Measurements from ENCODE around the gene DPH7.
"Not testable (repeated sequence)": the region's sequence is repeated elsewhere in the genome, so short reads cannot be mapped to it uniquely, and the experiment has no call there.

Gene DPH7

DNA sequence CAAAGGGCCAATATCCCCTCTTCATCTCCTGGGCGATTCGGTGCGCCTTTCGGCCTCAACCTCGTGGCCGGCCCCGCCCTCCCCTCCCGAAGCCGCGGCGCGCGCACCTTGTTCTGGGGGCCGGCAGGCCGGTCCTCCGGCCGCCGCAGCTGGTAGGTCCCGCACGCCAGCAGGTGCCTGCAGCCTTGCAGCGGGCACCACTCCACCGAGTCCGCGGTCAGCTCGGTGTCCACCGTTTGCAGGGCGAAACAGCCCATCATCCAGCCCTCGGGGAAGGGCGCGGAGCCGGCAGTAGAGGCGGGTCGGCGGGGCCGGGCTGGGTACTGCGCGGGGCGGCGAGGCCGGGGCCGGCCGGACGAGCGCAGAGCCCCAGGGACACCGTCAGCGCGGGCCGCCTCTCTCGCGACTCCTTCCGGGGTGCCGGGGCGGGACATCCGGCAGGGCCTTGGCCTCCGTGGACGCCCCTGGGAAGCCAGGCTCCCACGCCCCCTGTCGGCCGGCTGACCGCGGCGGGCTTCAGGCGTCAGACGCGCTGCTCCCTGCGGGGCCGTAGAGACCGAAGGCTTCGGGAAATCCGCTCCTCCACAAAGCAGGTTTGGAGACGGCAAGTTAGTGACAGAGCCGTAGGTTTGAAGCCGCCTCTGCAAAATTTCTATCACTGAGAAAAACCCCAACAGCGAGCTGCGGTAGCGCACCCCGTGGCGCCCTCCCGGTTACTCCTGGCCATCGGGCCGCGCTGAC, at the start of gene DPH7:
DPH7 (minus strand) TSS at position 408 of the 741 bp plus-strand sequence; CDS start at position 260, 148 bp downstream.
- Histone ChIP-seq H3K27ac (ENCODE audit: low read depth, low read length) (peak within 1 kb of the TSS; percentile 89), H3K27me3 (ENCODE audit: control insufficient read depth, insufficient read depth, low read length) (no peaks in the 10 kb centered on the region), H3K9ac (ENCODE audit: low read depth, low read length) (peak within 1 kb of the TSS; percentile 83), H3K4me3 (ENCODE audit: low read depth, low read length) (peak within 1 kb of the TSS; percentile 95), H3K9me3 (ENCODE audit: control insufficient read depth, insufficient read depth, low read length) (no peaks in the 10 kb centered on the region), H3K36me3 (ENCODE audit: control insufficient read depth, insufficient read depth, low read length) (peaks cover 63% of the 10 kb centered on the region), H3K4me1 (ENCODE audit: control insufficient read depth, insufficient read depth, low read length) (peaks cover 17% of the 10 kb centered on the region)

DNA sequence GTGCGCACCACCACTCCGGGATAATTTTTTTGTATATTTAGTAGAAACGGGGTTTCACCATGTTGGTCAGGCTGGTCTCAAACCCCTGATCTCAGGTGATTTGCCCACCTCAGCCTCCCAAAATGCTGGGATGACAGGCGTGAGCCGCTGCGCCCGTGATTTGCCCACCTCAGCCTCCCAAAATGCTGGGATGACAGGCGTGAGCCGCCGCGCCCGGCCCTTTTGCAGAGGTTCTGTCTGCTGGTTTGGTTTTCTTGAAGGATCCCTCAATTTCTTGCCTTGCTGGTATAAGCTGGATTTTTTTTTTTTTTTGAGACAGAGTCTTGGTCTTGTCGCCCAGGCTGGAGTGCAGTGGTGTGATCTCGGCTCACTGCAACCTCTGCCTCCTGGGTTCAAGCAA, 48.7 kb upstream of the DPH7 start:
- not testable (repeated sequence) for H3K27ac ChIP-seq (ENCODE audit: low read depth, low read length); H3K4me1 ChIP-seq (ENCODE audit: control insufficient read depth, insufficient read depth, low read length); H3K9ac ChIP-seq (ENCODE audit: low read depth, low read length); H3K4me3 ChIP-seq (ENCODE audit: low read depth, low read length); H3K36me3 ChIP-seq (ENCODE audit: control insufficient read depth, insufficient read depth, low read length); H3K9me3 ChIP-seq (ENCODE audit: control insufficient read depth, insufficient read depth, low read length); H3K27me3 ChIP-seq (ENCODE audit: control insufficient read depth, insufficient read depth, low read length)

- Histone ChIP-seq H3K36me3 (ENCODE audit: control insufficient read depth, insufficient read depth, low read length) (no peaks in the 10 kb centered on the region), H3K27ac (ENCODE audit: low read depth, low read length) (no peak overlapping the region), H3K9me3 (ENCODE audit: control insufficient read depth, insufficient read depth, low read length) (no peaks in the 10 kb centered on the region), H3K9ac (ENCODE audit: low read depth, low read length) (no peak overlapping the region), H3K27me3 (ENCODE audit: control insufficient read depth, insufficient read depth, low read length) (no peaks in the 10 kb centered on the region), H3K4me1 (ENCODE audit: control insufficient read depth, insufficient read depth, low read length) (no peaks in the 10 kb centered on the region), H3K4me3 (ENCODE audit: low read depth, low read length) (no peak overlapping the region)
Observed at GRCh38 chr9:137626464-137626863, 47.7 kb upstream of the DPH7 start.

GRCh38 chr9:137622211-137622610, 43.5 kb upstream of the DPH7 start:
- H3K4me3 ChIP-seq (ENCODE audit: low read depth, low read length); H3K9ac ChIP-seq (ENCODE audit: low read depth, low read length); H3K27ac ChIP-seq (ENCODE audit: low read depth, low read length); H3K27me3 ChIP-seq (ENCODE audit: control insufficient read depth, insufficient read depth, low read length); H3K9me3 ChIP-seq (ENCODE audit: control insufficient read depth, insufficient read depth, low read length); H3K36me3 ChIP-seq (ENCODE audit: control insufficient read depth, insufficient read depth, low read length): not testable (repeated sequence)
- H3K4me1 ChIP-seq (ENCODE audit: control insufficient read depth, insufficient read depth, low read length), result peaks cover 16% of the 10 kb centered on the region; the same call in 1 of the 2 replicates

- Histone ChIP-seq H3K27ac (ENCODE audit: low read depth, low read length) (no peak overlapping the region), H3K27me3 (ENCODE audit: control insufficient read depth, insufficient read depth, low read length) (no peaks in the 10 kb centered on the region), H3K9me3 (ENCODE audit: control insufficient read depth, insufficient read depth, low read length) (no peaks in the 10 kb centered on the region), H3K4me3 (ENCODE audit: low read depth, low read length) (0 out of 2 replicates have a peak overlapping the region, but pooled peaks have one; percentile 18), H3K4me1 (ENCODE audit: control insufficient read depth, insufficient read depth, low read length) (peaks cover 16% of the 10 kb centered on the region; the same call in 1 of the 2 replicates), H3K36me3 (ENCODE audit: control insufficient read depth, insufficient read depth, low read length) (peaks cover 16% of the 10 kb centered on the region), H3K9ac (ENCODE audit: low read depth, low read length) (no peak overlapping the region)
Observed at GRCh38 chr9:137621131-137621757, 42.5 kb upstream of the DPH7 start.

GRCh38 chr9:137620581-137620980, 41.9 kb upstream of the DPH7 start:
- peak overlapping the region; percentile 88; the same call in 1 of the 2 replicates for H3K4me3 ChIP-seq (ENCODE audit: low read depth, low read length)
- H3K4me1 ChIP-seq (ENCODE audit: control insufficient read depth, insufficient read depth, low read length), result peaks cover 16% of the 10 kb centered on the region; the same call in 1 of the 2 replicates
- peaks cover 22% of the 10 kb centered on the region for H3K36me3 ChIP-seq (ENCODE audit: control insufficient read depth, insufficient read depth, low read length)

DNA sequence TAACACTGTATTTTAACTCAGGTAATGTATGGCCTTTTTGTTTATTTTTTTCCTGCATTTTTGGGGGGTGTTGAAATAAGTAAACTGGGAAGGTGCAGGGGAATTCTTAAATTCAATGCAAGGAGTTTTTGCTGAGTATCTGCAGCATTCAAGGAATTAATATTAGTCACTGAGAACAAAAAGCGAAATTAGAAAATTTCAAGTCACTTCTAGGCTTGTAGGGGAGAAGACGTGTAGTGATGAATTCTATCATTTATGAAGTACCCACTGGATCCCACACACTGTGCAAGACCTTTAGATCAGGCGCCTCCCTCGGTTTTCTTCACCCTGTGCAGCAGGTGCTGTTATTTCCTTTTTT, 41.3 kb upstream of the DPH7 start:
- H3K27me3 ChIP-seq (ENCODE audit: control insufficient read depth, insufficient read depth, low read length), result no peaks in the 10 kb centered on the region
- H3K9me3 ChIP-seq (ENCODE audit: control insufficient read depth, insufficient read depth, low read length), result no peaks in the 10 kb centered on the region
- H3K4me3 ChIP-seq (ENCODE audit: low read depth, low read length), result peak overlapping the region; percentile 88
- H3K9ac ChIP-seq (ENCODE audit: low read depth, low read length), result peak overlapping the region; percentile 80
- H3K27ac ChIP-seq (ENCODE audit: low read depth, low read length), result no peak overlapping the region
- H3K4me1 ChIP-seq (ENCODE audit: control insufficient read depth, insufficient read depth, low read length), result peaks cover 16% of the 10 kb centered on the region; the same call in 1 of the 2 replicates
- peaks cover 27% of the 10 kb centered on the region for H3K36me3 ChIP-seq (ENCODE audit: control insufficient read depth, insufficient read depth, low read length)

More at GRCh38 chr9:137620581-137620980, 41.9 kb upstream of the DPH7 start:
- Histone ChIP-seq H3K9ac (ENCODE audit: low read depth, low read length) (no peak overlapping the region), H3K27me3 (ENCODE audit: control insufficient read depth, insufficient read depth, low read length) (no peaks in the 10 kb centered on the region), H3K27ac (ENCODE audit: low read depth, low read length) (no peak overlapping the region), H3K9me3 (ENCODE audit: control insufficient read depth, insufficient read depth, low read length) (no peaks in the 10 kb centered on the region)

DNA sequence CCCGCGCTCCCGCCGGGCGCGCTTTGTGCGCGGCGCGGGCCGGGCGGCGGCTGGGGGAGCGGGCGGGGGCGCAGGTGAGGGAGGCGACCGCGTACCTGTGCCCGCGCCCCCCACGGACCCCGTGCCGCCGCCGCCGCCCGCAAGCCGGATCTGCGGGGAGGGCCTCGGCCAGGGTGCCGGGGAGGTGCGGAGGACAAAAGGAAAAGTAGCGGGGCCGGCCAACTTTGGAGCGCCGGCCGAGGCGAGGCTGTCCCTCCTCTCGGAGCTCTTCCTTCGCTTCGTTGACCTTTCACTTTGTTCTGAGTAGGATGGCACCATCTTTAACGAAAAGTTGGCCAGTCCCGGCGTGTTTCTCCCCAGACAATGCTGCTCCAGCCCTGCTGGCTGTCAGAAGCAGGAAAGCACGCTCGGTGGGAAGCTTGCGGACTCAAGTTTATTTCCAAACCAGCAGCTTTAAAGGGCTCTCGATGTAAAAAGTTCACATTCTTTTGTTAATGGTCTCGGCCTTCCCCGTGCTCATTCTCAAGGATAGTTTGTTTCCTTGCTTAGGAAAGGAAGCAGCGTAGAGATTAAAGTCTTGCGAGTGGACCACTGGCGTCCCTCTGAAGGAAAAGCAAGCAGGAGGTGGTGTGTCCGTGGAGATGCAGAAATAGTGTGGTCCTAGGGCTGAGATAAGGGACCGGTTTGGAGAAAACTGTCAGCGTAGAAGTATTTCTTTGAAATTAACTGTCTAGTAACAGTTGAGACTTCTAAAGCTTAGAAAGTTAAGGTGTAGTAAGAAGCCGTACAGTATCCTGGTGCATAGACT, 40.7 kb upstream of the DPH7 start:
- Histone ChIP-seq H3K27me3 (ENCODE audit: control insufficient read depth, insufficient read depth, low read length) (no peaks in the 10 kb centered on the region), H3K9ac (ENCODE audit: low read depth, low read length) (peak overlapping the region; percentile 80), H3K4me3 (ENCODE audit: low read depth, low read length) (peak overlapping the region; percentile 88), H3K4me1 (ENCODE audit: control insufficient read depth, insufficient read depth, low read length) (peaks cover 16% of the 10 kb centered on the region; the same call in 1 of the 2 replicates), H3K9me3 (ENCODE audit: control insufficient read depth, insufficient read depth, low read length) (no peaks in the 10 kb centered on the region), H3K27ac (ENCODE audit: low read depth, low read length) (peak overlapping the region; percentile 93), H3K36me3 (ENCODE audit: control insufficient read depth, insufficient read depth, low read length) (peaks cover 33% of the 10 kb centered on the region)

DNA sequence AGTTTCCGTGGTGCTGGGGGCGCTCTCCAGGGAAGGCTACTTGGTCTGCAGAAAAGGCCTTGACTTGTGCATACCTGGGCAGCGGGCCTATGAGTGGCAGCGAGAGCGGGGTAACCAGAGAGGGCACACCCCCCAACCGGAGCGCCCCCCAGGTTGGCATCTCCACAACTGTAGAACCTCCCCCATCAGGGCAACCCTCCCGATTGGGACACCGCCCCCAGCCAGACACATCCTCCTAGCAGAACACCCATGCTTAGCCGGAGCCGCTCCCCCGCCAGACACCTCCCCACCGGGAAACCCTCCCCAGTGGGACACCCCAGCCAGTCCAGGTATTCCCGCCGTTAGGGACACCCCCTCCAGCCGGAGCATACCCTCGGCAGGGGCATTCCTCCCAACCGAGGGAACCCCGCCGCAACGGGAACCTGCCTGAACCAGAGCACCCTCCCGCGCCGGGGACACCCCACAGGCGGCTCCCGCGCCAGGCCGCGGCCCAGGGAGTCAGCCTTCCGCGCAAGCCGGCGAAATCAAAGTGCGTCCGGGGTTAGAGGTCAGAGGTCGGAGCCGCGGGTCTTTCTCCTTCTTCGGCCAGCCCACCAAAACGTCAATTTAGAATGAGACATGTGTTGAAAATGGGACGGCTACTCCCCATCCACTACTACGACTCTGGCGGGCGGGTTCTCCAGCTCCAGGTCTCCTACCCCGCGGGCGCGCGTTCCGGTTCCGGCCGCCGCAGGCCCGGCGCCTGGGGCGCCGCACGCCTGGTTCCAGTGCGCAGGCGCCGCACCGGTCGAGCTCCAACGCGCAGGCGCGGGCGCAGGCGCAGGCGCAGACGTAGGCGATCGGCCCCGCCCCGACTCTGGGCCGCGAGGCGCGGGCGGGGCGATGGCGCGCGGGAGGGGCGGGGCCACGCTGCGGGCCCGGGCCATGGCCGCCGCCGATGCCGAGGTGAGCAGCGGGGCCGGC, 39.7 kb upstream of the DPH7 start, which contains the start of gene EHMT1:
EHMT1 (plus strand) TSS at position 901 of the 963 bp plus-strand sequence; CDS start at position 925, 24 bp downstream.
- peaks cover 42% of the 10 kb centered on the region for H3K36me3 ChIP-seq (ENCODE audit: control insufficient read depth, insufficient read depth, low read length)
- H3K4me1 ChIP-seq (ENCODE audit: control insufficient read depth, insufficient read depth, low read length), result peaks cover 16% of the 10 kb centered on the region; the same call in 1 of the 2 replicates
- peak within 1 kb of the TSS; percentile 84 for H3K9ac ChIP-seq (ENCODE audit: low read depth, low read length)
- H3K27ac ChIP-seq (ENCODE audit: low read depth, low read length), result peak within 1 kb of the TSS; percentile 93
- H3K27me3 ChIP-seq (ENCODE audit: control insufficient read depth, insufficient read depth, low read length), result no peaks in the 10 kb centered on the region
- peak within 1 kb of the TSS; percentile 88 for H3K4me3 ChIP-seq (ENCODE audit: low read depth, low read length)
- H3K9me3 ChIP-seq (ENCODE audit: control insufficient read depth, insufficient read depth, low read length), result no peaks in the 10 kb centered on the region

- no peaks in the 10 kb centered on the region for H3K27me3 ChIP-seq (ENCODE audit: control insufficient read depth, insufficient read depth, low read length)
- peaks cover 35% of the 10 kb centered on the region for H3K36me3 ChIP-seq (ENCODE audit: control insufficient read depth, insufficient read depth, low read length)
- no peak overlapping the region for H3K27ac ChIP-seq (ENCODE audit: low read depth, low read length)
- peaks cover 19% of the 10 kb centered on the region; the same call in 1 of the 2 replicates for H3K4me1 ChIP-seq (ENCODE audit: control insufficient read depth, insufficient read depth, low read length)
- H3K9me3 ChIP-seq (ENCODE audit: control insufficient read depth, insufficient read depth, low read length), result no peaks in the 10 kb centered on the region
- H3K4me3 ChIP-seq (ENCODE audit: low read depth, low read length), result no peak overlapping the region
- no peak overlapping the region for H3K9ac ChIP-seq (ENCODE audit: low read depth, low read length)
Observed at GRCh38 chr9:137615387-137615871, 36.7 kb upstream of the DPH7 start.

Data from HUES48 (cell line).